Cardiac septum (tissue), 1 donor: ENCODE results near the gene EXOC3. TPM values are rescaled to one million over a fixed set of nuclear protein-coding genes. Genes with fewer than 3 reads are reported as not detected.

Experiments
- DNase-seq: peaks from one replicate; pipeline ENCODE4 v3.0.0-alpha.2; 2020; ENCODE audit warnings: low spot score
- intact Hi-C: fragments of 100-400 bp; cut with DNase I; formaldehyde crosslinking; loops from one replicate; pipeline ENCODE4 v1.14.0; 2022
- total RNA-seq: library from RNA; stranded (reverse); fragmentation: NEBNext Ultra II Directional; extraction: Animal tissue kit (Norgen Biotek cat#: 25700); gene quantifications from one replicate; pipeline ENCODE4 v1.2.1, GENCODE V29; 2021
- donor health status: DM: no; HTN: no; CAD: no.

EXOC3 gene
- total RNA-seq, 1 donor from 2014 or later: 42.9 TPM

GRCh38 chr5:491119-491855 lies 48.3 kb downstream of the EXOC3 start:
- no peak for DNase-seq
- intact Hi-C loops: no loop called here

- intact Hi-C loops: no loop called here
- no peak for DNase-seq
Observed at GRCh38 chr5:491856-492155, 48.8 kb downstream of the EXOC3 start.

GRCh38 chr5:492314-492893 lies 49.4 kb downstream of the EXOC3 start:
- intact Hi-C loops: no loop called here
- no peak for DNase-seq

- intact Hi-C loops: no loop called here
- DNase-seq: no peak
Observed at GRCh38 chr5:493119-493701, 50.2 kb downstream of the EXOC3 start.

GRCh38 chr5:493758-494157 lies 50.8 kb downstream of the EXOC3 start:
- no peak for DNase-seq
- intact Hi-C loops: no loop called here

GRCh38 chr5:494667-495255 lies 51.8 kb downstream of the EXOC3 start:
- DNase-seq: no peak
- intact Hi-C loops: no loop called here

- no peak for DNase-seq
- intact Hi-C loops: no loop called here
Observed at GRCh38 chr5:496028-496427, 53.1 kb downstream of the EXOC3 start.

- DNase-seq: no peak
- intact Hi-C loops: no loop called here
Observed at GRCh38 chr5:497090-497700, 54.2 kb downstream of the EXOC3 start.

- intact Hi-C loops: no loop called here
- DNase-seq: no peak
Observed at GRCh38 chr5:497871-498509, 55.0 kb downstream of the EXOC3 start.

GRCh38 chr5:499233-500209 lies 56.5 kb downstream of the EXOC3 start:
- DNase-seq: no peak

GRCh38 chr5:500491-500890 lies 57.5 kb downstream of the EXOC3 start:
- DNase-seq: no peak
- intact Hi-C loops: no loop called here

More at GRCh38 chr5:499233-500209, 56.5 kb downstream of the EXOC3 start:
- intact Hi-C loops: no loop called here

- no peak for DNase-seq
- intact Hi-C loops: no loop called here
Observed at GRCh38 chr5:501105-501830, 58.3 kb downstream of the EXOC3 start.

- intact Hi-C loops: no loop called here
- DNase-seq: no peak
Observed at GRCh38 chr5:501831-502184, 58.8 kb downstream of the EXOC3 start.

GRCh38 chr5:502325-503079 lies 59.5 kb downstream of the EXOC3 start:
- intact Hi-C loops: no loop called here
- DNase-seq: no peak

GRCh38 chr5:504326-505154 lies 61.6 kb downstream of the EXOC3 start:
- no peak for DNase-seq
- intact Hi-C loops: no loop called here

GRCh38 chr5:505951-506525 lies 63.1 kb downstream of the EXOC3 start:
- no peak for DNase-seq
- intact Hi-C loops: no loop called here
